GM19463 (cell line): Measurements from ENCODE around the gene NR1D1.

Source experiments
- ATAC-seq: cut with Tn5 transposase; IDR thresholded peaks from one replicate; pipeline ENCODE4 v1.9.1; 2021; ENCODE audit warnings: mild to moderate bottlenecking, moderate library complexity; ENCODE audit not compliant: unreplicated experiment

Gene NR1D1

DNA sequence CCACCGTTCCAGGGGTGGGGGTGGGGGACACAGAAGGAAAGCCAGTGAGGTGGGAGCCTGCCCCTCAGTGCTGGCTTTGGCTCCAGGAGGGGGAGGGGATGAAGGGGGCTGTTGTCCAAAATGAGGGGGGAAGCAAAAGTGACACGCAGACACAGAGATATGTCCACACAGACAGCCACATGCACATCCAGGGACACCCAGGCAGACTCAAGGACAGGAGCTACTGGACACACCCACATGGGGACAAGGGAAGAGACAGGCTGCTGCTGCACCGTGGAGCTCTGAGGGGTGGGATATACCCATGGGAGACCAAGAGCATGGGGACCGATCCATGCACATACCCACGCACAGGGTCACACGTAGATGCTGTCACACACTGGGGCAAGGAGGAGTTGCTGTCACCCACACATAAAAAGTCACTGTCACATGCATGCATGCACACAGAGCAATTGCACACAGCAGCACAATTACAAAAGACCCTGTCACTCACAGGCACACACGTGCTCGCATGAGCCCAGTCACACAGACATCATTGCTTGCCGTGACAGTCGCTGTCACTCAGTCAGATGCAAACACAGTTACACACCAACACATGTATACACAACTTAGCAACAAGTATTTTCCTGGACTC lies 36.4 kb downstream of the NR1D1 start:
- ATAC-seq: no peak

DNA sequence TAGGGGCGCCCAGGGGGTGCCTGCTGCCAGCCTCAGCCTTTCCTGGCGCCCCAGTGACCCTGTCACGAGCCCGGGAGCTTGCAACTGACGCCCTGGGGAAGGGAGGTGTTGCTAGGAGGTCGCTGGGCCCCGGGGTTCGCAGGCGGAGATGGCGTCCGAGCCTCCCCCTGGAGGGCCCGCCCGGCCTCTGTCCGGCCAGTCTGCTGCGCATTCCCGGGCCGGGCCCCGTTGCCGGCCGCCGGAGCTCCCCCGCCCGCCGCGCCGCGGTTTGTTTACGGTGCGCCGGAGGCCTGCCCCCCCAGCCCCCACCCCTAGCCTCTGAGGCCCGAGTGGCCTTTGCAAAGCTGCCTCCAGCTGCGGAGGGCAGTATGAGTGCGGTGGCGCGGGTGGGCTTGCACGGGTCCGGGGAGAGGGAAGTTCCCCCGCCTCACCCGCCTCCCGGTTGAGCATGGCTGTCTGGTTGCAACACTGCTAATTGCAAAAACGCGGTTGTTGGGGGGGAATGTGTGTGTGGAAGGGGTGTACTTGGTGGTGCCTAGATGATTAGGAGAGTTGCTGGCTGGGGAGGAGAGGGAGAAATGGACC lies 37.1 kb downstream of the NR1D1 start:
- no peak for ATAC-seq

DNA sequence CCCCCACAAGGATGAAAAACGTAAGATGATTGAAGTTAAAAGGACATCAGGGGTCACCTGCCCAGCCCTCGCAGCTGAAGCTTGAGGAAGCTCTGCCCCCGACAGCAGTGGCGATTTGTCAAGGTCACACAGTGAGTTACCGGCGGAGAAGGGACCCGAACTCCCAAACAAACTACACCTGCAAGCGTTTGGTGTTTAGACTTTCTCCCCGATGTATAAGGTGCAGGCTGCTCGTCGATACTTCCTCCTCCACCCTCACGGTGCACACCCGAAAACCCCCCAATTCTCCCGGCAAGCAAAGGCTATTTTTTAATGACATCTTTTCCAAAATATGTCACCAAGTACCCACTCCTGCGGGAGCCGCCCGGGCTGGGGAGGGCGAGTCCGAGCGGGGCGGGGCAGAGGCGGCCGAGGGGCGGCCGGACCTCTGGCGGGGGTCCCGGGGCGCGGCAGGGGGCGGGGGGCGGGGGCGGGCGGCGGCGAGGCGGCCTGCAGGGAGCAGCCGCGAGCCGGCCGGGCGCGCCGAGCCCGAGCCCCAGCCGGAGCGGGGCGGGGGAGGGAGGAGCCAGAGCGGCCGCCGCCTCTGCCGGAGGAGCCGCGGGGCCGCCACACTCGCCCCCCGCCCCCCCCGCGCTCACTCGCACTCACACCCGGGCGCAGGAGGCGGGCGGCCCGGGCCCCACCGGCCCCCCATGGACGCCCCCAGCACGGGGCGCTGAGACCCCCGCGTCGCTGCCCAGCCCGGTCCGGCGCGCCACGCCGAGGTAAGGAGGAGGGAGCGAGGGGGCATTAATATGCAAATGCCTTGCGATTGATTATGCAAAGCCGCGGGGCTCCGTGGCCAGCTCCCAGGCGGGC lies 37.8 kb downstream of the NR1D1 start, which contains the start of gene THRA:
THRA (plus strand) TSS at position 637 of the 858 bp plus-strand sequence. CDS start 11,524 bp downstream, outside the sequence.
- ATAC-seq: no peak

DNA sequence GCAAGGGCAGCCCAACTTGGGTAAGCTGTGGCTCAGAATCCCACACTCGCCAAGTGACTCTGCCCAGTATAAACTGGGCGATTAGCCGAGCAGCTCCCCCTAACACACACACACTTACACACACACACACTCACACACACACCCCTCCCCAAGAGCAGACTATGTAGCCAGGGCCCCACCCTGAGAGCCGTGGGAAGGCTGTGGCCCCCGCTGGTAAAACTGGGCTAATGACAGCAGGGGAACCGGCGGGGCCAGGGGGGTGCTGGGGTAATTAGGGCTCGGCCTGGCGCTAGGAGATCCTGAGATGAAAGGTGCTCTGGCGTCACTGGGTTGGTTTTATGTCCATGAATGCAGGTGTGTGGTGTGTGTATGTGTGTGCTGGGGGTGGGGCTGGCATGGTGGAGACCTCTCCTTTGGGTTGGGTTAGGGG lies 38.8 kb downstream of the NR1D1 start:
- ATAC-seq: no peak

DNA sequence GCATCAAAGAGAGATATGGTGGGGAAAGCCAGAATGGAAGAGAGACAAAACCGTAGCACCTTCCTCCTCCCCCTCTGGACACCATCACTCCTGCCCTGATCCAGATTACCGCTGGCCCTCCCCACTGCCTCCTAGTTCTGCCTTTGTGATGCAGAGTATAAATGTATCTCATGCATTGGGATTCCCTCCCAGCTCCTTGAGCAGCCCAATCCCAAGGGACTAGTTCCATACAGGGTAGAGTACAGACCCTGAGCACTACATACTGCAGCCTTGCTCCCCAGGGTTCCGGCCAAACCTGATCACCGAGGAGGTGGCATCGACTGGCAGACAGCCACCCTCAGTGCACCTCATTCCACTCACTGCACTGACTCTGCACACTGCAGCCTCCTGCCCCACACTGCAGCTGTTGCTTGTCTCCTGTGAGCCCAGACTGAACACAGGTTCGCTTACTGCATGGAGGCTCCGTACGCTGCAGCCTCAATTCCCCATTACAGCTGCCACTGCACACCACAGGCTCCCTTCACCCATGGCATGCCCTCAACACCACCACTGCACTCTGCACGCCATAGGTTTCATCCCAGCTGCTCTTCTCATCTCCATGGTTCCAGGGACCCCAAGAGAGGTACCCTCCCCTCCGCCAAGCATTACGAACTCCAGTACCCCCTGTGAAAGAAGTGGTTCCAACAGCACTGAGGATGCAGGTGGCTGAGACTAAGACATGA lies 39.3 kb downstream of the NR1D1 start:
- ATAC-seq: no peak

DNA sequence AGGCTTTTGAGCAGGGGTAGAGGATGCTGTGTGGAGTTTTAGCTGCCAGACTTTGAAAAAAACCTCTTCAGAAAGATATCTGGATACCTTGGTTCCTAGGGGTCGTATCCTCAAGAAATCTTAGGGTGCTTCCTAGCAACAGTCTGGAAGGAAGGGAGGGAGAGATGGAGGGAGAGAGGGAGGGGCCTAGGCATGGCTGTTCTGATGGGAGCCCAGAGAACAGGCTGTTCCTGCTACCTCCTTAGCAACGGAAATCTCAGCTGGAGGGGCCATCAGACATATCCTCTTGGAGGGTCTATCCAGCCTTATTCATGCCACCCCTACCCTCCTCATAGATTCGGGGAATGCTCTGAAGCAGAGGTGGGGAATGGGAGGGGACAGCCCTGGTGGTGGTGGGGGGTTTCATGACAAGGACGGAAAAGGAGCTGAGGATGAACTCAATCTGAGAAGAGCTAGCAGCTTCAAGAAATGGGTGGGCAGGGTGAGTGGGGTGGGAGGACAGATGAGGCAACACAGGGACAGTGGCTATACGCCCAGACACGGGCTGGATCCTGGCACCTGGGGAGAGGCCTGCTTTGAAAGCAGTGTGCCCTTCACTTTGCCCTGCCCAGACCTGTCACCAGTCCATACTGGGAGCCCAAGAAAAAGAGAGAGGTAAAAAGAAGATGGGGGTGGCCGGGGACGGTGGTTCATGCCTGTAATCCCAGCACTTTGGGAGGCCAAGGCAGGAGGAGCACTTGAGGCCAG lies 40.5 kb downstream of the NR1D1 start:
- ATAC-seq: no peak

DNA sequence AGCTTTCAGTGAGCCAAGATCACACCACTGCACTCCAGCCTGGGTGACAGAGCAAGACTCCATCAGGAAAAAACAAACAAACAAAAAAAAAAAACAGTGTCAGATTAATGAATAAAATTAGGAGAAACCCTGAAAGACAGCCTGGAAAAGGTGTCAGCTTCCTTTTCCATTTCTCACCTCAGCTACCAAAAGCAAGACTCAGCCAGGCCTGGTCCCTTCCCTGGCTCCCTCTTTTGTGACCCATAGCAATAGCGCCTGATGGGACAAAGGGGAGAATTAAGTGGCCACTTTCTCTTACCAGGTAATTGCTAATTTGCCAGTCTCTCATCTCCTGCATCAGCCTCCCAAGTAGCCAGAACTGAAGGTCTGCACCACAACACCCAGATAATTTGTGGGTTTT lies 41.5 kb downstream of the NR1D1 start:
- ATAC-seq: no peak

DNA sequence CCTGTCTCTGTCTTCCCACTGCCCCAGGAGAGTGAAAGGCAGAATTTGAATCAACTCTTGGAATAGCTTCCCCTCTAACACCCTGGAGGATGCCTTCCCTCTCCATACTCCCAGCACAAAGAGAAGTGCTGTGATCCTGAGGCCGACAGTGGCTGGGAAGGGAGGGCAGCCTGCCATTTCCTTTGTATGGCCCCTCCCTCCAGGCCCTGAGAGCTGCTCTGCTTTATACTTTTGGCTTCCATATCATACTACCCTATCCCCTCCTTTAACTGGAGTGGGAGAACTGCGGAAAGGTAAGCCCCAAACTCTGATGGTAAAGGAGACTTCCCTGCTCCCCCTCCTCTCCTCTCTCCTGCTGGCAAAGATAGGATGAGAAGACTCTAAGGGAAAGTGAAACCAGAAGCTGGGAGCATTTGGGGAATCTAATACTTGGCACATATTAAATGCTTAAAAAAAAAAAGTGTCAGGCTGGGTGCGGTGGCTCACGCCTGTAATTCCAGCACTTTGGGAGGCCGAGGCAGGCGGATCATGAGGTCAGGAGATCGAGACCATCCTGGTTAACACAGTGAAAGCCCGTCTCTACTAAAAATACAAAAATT lies 42.1 kb downstream of the NR1D1 start:
- no peak for ATAC-seq

DNA sequence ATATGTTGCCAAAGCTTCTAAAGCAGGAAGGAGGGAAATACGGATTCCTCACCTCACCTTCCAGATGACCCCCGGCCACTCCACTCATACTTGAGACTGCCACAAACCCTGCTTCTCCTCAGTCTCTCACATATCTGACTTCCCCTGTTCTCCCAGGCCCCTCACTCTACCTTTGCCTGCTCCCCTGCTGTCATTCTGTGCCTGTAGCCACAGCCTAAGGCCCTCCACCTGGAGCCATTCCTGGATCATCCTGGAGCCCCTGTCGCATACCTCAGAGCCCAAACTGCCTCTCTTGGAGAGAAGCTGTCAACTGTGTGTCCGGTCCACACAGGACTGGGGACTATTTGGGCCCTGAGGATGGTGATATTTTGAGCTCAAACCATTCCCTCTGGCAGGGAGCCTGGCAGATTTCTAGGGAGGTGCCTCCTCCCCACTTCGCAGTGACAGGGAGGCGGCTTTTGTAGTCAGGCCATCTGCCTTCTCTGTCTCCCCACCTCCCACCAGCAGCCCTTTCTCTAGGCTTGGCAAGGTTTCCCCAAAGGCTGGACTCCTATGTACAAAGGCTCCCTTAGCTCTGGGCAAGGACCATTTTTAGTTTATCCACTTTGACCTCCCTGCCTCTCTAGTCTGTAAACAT lies 43.9 kb downstream of the NR1D1 start:
- ATAC-seq: no peak
